Measurements from ENCODE around the gene THSD4.
"Not testable (repeated sequence)": the region's sequence is repeated elsewhere in the genome, so short reads cannot be mapped to it uniquely, and the experiment has no call there.

THSD4 gene

GRCh38 chr15:71125831-71126450 lies 10.7 kb downstream of the THSD4 start:
- H3K9me2 ChIP-seq (replicated peaks; ENCODE audit: insufficient read depth, low read length), result no peaks in the 10 kb centered on the region
- no peaks in the 10 kb centered on the region for H3K4me1 ChIP-seq (ENCODE audit: low read length)
- no peaks in the 10 kb centered on the region for H3K9me3 ChIP-seq (replicated peaks; ENCODE audit: insufficient read depth, low read length)
- H3K4me3 ChIP-seq (ENCODE audit: low read length), result no peak overlapping the region
- no peak for DNase-seq
- no peaks in the 10 kb centered on the region for H3K27me3 ChIP-seq (replicated peaks; ENCODE audit: insufficient read depth, low read length)
- no peaks in the 10 kb centered on the region for H3K36me3 ChIP-seq (replicated peaks; ENCODE audit: insufficient read depth, low read length)
- no peak overlapping the region for H3K9ac ChIP-seq (ENCODE audit: low read length)
- no peaks in the 10 kb centered on the region for H3K79me2 ChIP-seq (ENCODE audit: low read length)
- H4K20me1 ChIP-seq (ENCODE audit: insufficient read depth, low read length), result no peaks in the 10 kb centered on the region
- H3K27ac ChIP-seq (ENCODE audit: low read length), result no peak overlapping the region
- TF ChIP-seq, protein P1, sequence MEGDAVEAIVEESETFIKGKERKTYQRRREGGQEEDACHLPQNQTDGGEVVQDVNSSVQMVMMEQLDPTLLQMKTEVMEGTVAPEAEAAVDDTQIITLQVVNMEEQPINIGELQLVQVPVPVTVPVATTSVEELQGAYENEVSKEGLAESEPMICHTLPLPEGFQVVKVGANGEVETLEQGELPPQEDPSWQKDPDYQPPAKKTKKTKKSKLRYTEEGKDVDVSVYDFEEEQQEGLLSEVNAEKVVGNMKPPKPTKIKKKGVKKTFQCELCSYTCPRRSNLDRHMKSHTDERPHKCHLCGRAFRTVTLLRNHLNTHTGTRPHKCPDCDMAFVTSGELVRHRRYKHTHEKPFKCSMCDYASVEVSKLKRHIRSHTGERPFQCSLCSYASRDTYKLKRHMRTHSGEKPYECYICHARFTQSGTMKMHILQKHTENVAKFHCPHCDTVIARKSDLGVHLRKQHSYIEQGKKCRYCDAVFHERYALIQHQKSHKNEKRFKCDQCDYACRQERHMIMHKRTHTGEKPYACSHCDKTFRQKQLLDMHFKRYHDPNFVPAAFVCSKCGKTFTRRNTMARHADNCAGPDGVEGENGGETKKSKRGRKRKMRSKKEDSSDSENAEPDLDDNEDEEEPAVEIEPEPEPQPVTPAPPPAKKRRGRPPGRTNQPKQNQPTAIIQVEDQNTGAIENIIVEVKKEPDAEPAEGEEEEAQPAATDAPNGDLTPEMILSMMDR (IDR thresholded peaks at IDR 0.05; ENCODE audit: low read length), result 0 out of 2 replicates have a peak, but pooled peaks have one; percentile 16
- TF ChIP-seq EZH2phosphoT487 (IDR thresholded peaks at IDR 0.05; ENCODE audit: low read length) (no peak), EZH2 (optimal IDR thresholded peaks at IDR 0.05; ENCODE audit: low read depth, low read length) (no peak)
- H3K4me2 ChIP-seq (ENCODE audit: low read depth, low read length), result no peak overlapping the region
- H2AFZ ChIP-seq (ENCODE audit: low read length), result no peak overlapping the region
- H3F3A ChIP-seq (ENCODE audit: insufficient read depth, low read length), result no peaks in the 10 kb centered on the region

DNA sequence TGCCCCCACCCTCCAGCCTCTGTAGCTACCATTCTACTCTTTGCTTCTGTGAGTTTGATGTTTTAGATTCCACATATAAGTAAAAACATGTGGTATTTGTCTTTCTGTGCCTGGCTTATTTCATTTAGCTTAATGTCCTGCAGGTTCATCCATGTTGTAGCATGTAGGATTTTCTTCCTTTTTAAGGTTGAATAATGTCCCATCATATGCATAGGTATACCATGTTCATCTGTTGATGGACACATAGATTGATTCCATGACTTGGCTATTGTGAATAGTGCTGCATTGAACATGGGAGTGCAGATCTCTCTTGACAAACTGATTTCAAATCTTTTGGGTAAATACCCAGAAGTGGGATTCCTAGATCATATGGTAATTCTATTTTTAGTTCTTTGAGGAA lies 11.8 kb downstream of the THSD4 start:
- no peak for TF ChIP-seq EZH2 (optimal IDR thresholded peaks at IDR 0.05; ENCODE audit: low read depth, low read length)
- TF ChIP-seq, protein P1 (IDR thresholded peaks at IDR 0.05; ENCODE audit: low read length), result no peak
- TF ChIP-seq EZH2phosphoT487 (IDR thresholded peaks at IDR 0.05; ENCODE audit: low read length), result no peak
- Histone ChIP-seq H4K20me1 (ENCODE audit: insufficient read depth, low read length) (no peaks in the 10 kb centered on the region), H3K9ac (ENCODE audit: low read length) (no peak overlapping the region), H3K9me3 (replicated peaks; ENCODE audit: insufficient read depth, low read length) (no peaks in the 10 kb centered on the region), H3K36me3 (replicated peaks; ENCODE audit: insufficient read depth, low read length) (no peaks in the 10 kb centered on the region), H3K27ac (ENCODE audit: low read length) (no peak overlapping the region), H3K79me2 (ENCODE audit: low read length) (no peaks in the 10 kb centered on the region), H3K4me1 (ENCODE audit: low read length) (no peaks in the 10 kb centered on the region), H3K4me2 (ENCODE audit: low read depth, low read length) (no peak overlapping the region), H3K9me2 (replicated peaks; ENCODE audit: insufficient read depth, low read length) (no peaks in the 10 kb centered on the region), H3K27me3 (replicated peaks; ENCODE audit: insufficient read depth, low read length) (no peaks in the 10 kb centered on the region), H3F3A (ENCODE audit: insufficient read depth, low read length) (no peaks in the 10 kb centered on the region), H2AFZ (ENCODE audit: low read length) (no peak overlapping the region), H3K4me3 (ENCODE audit: low read length) (no peak overlapping the region)
- no peak for DNase-seq

DNA sequence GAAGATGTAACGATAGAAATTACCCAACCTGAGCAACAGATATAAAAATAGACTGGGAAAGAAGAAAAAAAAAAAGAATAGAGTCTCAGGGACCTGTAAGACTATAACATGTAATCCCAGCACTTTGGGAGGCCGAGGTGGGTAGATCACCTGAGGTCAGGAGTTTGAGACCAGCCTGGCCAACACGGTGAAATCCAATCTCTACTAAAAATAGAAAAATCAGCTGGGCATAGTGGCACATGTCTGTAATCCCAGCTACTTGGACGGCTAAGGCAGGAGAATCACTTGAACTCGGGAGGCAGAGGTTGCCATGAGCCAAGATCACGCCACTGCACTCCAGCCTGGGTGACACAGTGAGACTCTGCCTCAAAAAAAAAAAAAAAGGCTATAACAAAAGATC lies 12.9 kb downstream of the THSD4 start:
- H3K4me2 ChIP-seq (ENCODE audit: low read depth, low read length); H3K9me3 ChIP-seq (replicated peaks; ENCODE audit: insufficient read depth, low read length); H3K4me3 ChIP-seq (ENCODE audit: low read length); H3K4me1 ChIP-seq (ENCODE audit: low read length); H3K27ac ChIP-seq (ENCODE audit: low read length); H2AFZ ChIP-seq (ENCODE audit: low read length); H3F3A ChIP-seq (ENCODE audit: insufficient read depth, low read length); H3K9ac ChIP-seq (ENCODE audit: low read length); H3K79me2 ChIP-seq (ENCODE audit: low read length); DNase-seq; H3K27me3 ChIP-seq (replicated peaks; ENCODE audit: insufficient read depth, low read length); H3K36me3 ChIP-seq (replicated peaks; ENCODE audit: insufficient read depth, low read length); H4K20me1 ChIP-seq (ENCODE audit: insufficient read depth, low read length); H3K9me2 ChIP-seq (replicated peaks; ENCODE audit: insufficient read depth, low read length): not testable (repeated sequence)

- DNase-seq, result no peak
- no peak overlapping the region for H3K4me2 ChIP-seq (ENCODE audit: low read depth, low read length)
- H3K79me2 ChIP-seq (ENCODE audit: low read length), result no peaks in the 10 kb centered on the region
These were observed 13.8 kb downstream of the THSD4 start for GRCh38 chr15:71128939-71129562.

More at GRCh38 chr15:71128939-71129562, 13.8 kb downstream of the THSD4 start:
- TF ChIP-seq, protein P1 (IDR thresholded peaks at IDR 0.05; ENCODE audit: low read length), result no peak
- no peak for TF ChIP-seq EZH2phosphoT487 (IDR thresholded peaks at IDR 0.05; ENCODE audit: low read length)
- no peak for TF ChIP-seq EZH2 (optimal IDR thresholded peaks at IDR 0.05; ENCODE audit: low read depth, low read length)
- Histone ChIP-seq H3K9me3 (replicated peaks; ENCODE audit: insufficient read depth, low read length) (no peaks in the 10 kb centered on the region), H2AFZ (ENCODE audit: low read length) (no peak overlapping the region), H3K9me2 (replicated peaks; ENCODE audit: insufficient read depth, low read length) (no peaks in the 10 kb centered on the region), H3K27me3 (replicated peaks; ENCODE audit: insufficient read depth, low read length) (no peaks in the 10 kb centered on the region), H3F3A (ENCODE audit: insufficient read depth, low read length) (no peaks in the 10 kb centered on the region), H3K9ac (ENCODE audit: low read length) (no peak overlapping the region), H4K20me1 (ENCODE audit: insufficient read depth, low read length) (no peaks in the 10 kb centered on the region), H3K4me1 (ENCODE audit: low read length) (no peaks in the 10 kb centered on the region), H3K27ac (ENCODE audit: low read length) (no peak overlapping the region), H3K4me3 (ENCODE audit: low read length) (no peak overlapping the region), H3K36me3 (replicated peaks; ENCODE audit: insufficient read depth, low read length) (no peaks in the 10 kb centered on the region)

Measured in MM.1S (cell line).